ENCODE measurements around the gene OS9. TPM values are rescaled to one million over a fixed set of nuclear protein-coding genes. Genes with fewer than 3 reads are reported as not detected.

The OS9 gene
- total RNA-seq, 4 donors from 2014 or later: 139 to 223 (median 148) TPM

DNA sequence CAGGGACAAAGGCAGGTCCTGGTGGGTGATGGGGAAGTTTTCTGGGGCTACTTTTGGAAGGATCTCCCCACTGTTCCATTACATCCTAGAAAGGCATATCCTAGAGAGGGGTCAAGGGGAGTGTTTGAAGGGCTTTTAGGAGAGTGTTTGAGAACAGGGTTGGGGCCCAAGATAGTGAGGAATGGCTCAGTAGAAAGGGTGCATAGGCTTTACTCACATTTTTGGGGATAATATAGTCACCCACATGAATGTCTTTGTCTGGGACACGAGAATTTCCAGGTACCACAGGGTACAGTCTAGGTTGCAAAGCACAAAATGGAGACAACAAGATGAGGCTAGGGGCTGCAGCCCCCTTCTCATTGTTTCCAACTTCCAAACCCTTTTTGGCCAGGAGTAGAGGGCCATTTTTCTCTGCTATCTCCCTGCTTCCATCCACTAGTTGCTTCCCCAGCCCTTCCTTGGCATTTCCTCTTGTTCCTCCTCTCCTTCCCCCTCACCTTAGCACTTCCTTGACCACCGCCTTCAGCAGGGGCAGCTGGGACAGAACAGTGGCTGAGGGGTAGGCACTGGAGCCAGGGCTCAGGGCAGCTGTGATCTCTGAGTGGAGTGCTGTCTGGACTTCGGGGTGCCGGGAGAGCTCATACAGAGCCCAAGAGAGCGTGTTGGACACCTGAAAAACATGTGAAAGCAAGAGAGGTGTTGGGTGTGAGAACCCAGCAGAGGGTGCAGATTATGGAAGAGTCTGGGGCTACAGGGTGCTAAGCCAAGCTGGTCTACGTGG is 70.1 kb downstream of the OS9 start:
- no peak overlapping the region for H3K27ac ChIP-seq (replicated peaks in 1 of 4)
- intact Hi-C loops (cut with DNase I): no loop called here
- TF ChIP-seq, protein P1, sequence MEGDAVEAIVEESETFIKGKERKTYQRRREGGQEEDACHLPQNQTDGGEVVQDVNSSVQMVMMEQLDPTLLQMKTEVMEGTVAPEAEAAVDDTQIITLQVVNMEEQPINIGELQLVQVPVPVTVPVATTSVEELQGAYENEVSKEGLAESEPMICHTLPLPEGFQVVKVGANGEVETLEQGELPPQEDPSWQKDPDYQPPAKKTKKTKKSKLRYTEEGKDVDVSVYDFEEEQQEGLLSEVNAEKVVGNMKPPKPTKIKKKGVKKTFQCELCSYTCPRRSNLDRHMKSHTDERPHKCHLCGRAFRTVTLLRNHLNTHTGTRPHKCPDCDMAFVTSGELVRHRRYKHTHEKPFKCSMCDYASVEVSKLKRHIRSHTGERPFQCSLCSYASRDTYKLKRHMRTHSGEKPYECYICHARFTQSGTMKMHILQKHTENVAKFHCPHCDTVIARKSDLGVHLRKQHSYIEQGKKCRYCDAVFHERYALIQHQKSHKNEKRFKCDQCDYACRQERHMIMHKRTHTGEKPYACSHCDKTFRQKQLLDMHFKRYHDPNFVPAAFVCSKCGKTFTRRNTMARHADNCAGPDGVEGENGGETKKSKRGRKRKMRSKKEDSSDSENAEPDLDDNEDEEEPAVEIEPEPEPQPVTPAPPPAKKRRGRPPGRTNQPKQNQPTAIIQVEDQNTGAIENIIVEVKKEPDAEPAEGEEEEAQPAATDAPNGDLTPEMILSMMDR (IDR thresholded peaks at IDR 0.05): no peak
- TF ChIP-seq POLR2A (IDR thresholded peaks at IDR 0.05; ENCODE audit: low read depth) (no peak), POLR2AphosphoS5 (IDR thresholded peaks at IDR 0.05) (no peak), EP300 (IDR thresholded peaks at IDR 0.05) (no peak)
- whole genome bisulfite sequencing: 78% methylated on average over 6 of the region's 6 CpGs
- H3K4me3 ChIP-seq: peak overlapping the region in 2 of 4 donors; percentile 41 to 60
- no peaks in the 10 kb centered on the region for H3K9me3 ChIP-seq
- H3K27me3 ChIP-seq: peaks cover 0 to 60% (median 36%) of the 10 kb centered on the region in 4 donors
- DNase-seq (ENCODE audit: extremely low spot score): no peak
- H3K36me3 ChIP-seq: peaks cover 0 to 21% (median 11%) of the 10 kb centered on the region in 4 donors
- peaks cover 25 to 34% (median 29%) of the 10 kb centered on the region in 4 donors for H3K4me1 ChIP-seq

DNA sequence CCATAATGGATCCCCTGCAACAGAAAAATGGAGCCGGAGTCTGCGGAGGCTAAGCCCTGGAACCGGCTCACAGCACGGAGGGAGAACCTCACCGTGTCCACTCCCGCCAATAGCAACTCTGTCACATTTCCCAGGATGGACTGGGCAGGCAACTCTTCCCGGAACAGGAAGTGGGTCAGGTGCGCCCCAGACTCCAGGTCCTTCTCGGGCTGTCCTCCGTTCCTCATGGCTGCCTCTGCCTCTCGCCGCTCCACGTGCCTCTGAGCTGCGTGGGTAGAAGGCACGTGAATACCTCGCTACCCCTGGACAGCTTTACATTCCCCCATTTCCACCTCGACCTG is 70.7 kb downstream of the OS9 start:
- Histone ChIP-seq H3K4me3 (peak overlapping the region; percentile 41 to 60 (median 46)), H3K27ac (replicated peaks in 1 of 4) (no peak overlapping the region), H3K27me3 (peaks cover 0 to 60% (median 36%) of the 10 kb centered on the region in 4 donors), H3K36me3 (peaks cover 0 to 22% (median 16%) of the 10 kb centered on the region in 4 donors), H3K4me1 (peaks cover 25 to 34% (median 29%) of the 10 kb centered on the region in 4 donors), H3K9me3 (no peaks in the 10 kb centered on the region)
- no peak for TF ChIP-seq POLR2A (IDR thresholded peaks at IDR 0.05; ENCODE audit: low read depth)
- no peak for TF ChIP-seq EP300 (IDR thresholded peaks at IDR 0.05)
- intact Hi-C loops (cut with DNase I): no loop called here
- no peak for DNase-seq (ENCODE audit: extremely low spot score)
- 37% methylated on average over 6 of the region's 17 CpGs for WGBS

DNA sequence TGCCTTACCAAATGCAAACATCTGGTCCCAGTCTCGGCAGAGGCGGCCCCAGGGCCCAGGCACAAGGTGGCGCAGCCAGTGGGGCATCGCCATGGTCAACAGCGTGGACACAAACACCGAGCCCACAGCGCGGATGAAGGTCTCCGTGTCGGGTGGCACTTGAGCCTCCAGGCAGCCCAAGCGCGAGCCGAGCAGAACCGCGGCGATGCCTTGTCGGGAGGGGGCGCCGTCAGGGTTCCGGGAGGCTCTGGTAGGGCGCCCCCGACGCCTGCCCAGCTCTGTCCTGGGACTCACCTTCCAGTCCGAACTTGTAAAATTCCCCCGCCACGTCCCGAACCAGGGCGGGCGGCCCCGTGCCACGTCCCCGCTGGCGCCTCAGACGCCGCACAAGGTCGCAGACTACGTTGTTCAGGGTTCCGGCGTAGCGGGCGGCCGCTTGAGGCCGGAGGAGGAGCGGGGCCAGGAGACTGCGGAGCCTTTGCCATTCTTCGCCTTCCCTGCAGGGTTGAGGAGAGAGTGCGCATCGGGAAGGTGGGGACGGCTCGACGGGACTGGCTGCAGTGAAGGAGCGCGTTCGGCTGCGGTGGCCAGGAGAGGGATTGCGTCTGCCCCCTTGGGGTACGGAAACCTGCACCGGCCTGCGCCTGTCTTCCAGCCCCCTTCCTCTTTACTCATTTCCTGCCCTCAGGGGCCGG is 71.2 kb downstream of the OS9 start:
- TF ChIP-seq EP300 (IDR thresholded peaks at IDR 0.05) (no peak), POLR2A (IDR thresholded peaks at IDR 0.05; ENCODE audit: low read depth) (no peak)
- TF ChIP-seq, protein P1 (IDR thresholded peaks at IDR 0.05): peak in 1 of 3 experiments; percentile 4
- intact Hi-C loops (cut with DNase I): no loop called here
- H3K4me1 ChIP-seq: peaks cover 25 to 34% (median 29%) of the 10 kb centered on the region in 4 donors
- WGBS: 4% methylated on average over 22 of the region's 60 CpGs
- H3K9me3 ChIP-seq: no peaks in the 10 kb centered on the region
- H3K27me3 ChIP-seq: peaks cover 0 to 60% (median 36%) of the 10 kb centered on the region in 4 donors
- no peak for DNase-seq (ENCODE audit: extremely low spot score)
- H3K36me3 ChIP-seq: peaks cover 0 to 27% (median 19%) of the 10 kb centered on the region in 4 donors
- H3K4me3 ChIP-seq: peak overlapping the region; percentile 41 to 60 (median 46)
- no peak overlapping the region for H3K27ac ChIP-seq (replicated peaks in 1 of 4)

DNA sequence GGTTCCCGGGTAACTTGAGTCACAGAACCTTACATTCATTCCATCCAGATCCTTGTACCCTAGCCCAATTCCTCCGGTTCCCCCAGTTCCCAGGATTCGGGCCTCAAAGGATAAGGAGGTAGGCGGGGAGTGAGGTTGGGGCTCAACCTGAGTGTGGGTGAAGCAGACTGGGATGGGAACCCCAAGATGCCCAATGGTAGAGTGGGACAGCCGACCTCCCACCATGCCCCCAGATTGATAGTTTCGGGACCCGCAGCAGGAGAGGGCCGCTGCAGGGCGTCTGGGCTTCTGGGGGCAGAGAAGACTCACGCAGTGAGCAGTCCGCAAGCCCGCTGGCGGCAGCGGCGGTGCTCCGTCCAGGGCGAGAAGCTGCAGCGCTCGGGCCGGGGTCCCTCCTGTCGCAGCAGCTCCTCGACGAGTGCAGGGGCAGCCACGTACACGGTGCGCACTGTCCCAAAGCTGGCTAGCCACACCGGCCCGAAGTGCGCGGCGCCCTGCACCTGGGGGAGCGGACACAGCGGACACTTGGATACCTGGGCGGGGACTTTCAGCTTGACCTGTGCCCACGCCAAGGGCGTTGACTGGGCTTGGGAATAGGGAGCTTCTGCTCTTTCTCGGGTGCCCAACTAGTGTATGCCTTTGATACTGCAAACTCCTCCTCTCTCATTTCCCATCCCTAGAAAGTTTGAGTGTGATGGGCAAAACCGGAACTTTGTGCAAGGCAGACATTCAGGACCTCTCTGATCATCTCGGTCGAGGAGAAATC is 71.9 kb downstream of the OS9 start:
- 4% methylated on average over 13 of the region's 40 CpGs for WGBS
- H3K27ac ChIP-seq (replicated peaks in 1 of 4): no peak overlapping the region
- TF ChIP-seq POLR2AphosphoS5 (IDR thresholded peaks at IDR 0.05) (no peak), EP300 (IDR thresholded peaks at IDR 0.05) (no peak), POLR2A (IDR thresholded peaks at IDR 0.05; ENCODE audit: low read depth) (no peak)
- TF ChIP-seq, protein P1 (IDR thresholded peaks at IDR 0.05): no peak
- H3K4me1 ChIP-seq: peaks cover 25 to 38% (median 31%) of the 10 kb centered on the region in 4 donors
- H3K4me3 ChIP-seq: peak overlapping the region; percentile 41 to 60 (median 46)
- H3K36me3 ChIP-seq: peaks cover 0 to 29% (median 21%) of the 10 kb centered on the region in 4 donors
- no peak for DNase-seq (ENCODE audit: extremely low spot score)
- H3K27me3 ChIP-seq: peaks cover 0 to 60% (median 36%) of the 10 kb centered on the region in 4 donors
- intact Hi-C loops (cut with DNase I): no loop called here
- H3K9me3 ChIP-seq: no peaks in the 10 kb centered on the region

Data from esophagus muscularis mucosa (tissue), 4 donors.